ENCODE measurements around the gene U2AF1. TPM values are rescaled to one million over a fixed set of nuclear protein-coding genes. Genes with fewer than 3 reads are reported as not detected.

Gene U2AF1
- total RNA-seq, 1 donor from 2014 or later: 16.7 TPM

Other genes starting within 250 kb of the U2AF1 start
- 5.0 and 8.5 TPM in 2 replicates for gene WDR4, start 228.0 kb downstream of the U2AF1 start, total RNA-seq
- gene NDUFV3, start 214.3 kb downstream of the U2AF1 start, total RNA-seq: 14.6 and 28.8 TPM in 2 replicates
- gene ERVH48-1, start 181.9 kb downstream of the U2AF1 start, total RNA-seq: not detected in 2 replicates
- gene PKNOX1, start 133.0 kb downstream of the U2AF1 start, total RNA-seq: 4.6 and 8.9 TPM in 2 replicates
- 2.4 and 30.4 TPM in 2 replicates for gene CBS, start 31.7 kb downstream of the U2AF1 start, total RNA-seq
- gene CRYAA, start 61.4 kb upstream of the U2AF1 start, total RNA-seq: not detected in 2 replicates